HG02642 (cell line): ENCODE data around the gene CACHD1.

Experiments used
- ATAC-seq: cut with Tn5 transposase; IDR thresholded peaks from one replicate; pipeline ENCODE4 v1.9.1; 2021; ENCODE audit warnings: mild to moderate bottlenecking; ENCODE audit not compliant: unreplicated experiment, poor library complexity

Gene CACHD1

DNA sequence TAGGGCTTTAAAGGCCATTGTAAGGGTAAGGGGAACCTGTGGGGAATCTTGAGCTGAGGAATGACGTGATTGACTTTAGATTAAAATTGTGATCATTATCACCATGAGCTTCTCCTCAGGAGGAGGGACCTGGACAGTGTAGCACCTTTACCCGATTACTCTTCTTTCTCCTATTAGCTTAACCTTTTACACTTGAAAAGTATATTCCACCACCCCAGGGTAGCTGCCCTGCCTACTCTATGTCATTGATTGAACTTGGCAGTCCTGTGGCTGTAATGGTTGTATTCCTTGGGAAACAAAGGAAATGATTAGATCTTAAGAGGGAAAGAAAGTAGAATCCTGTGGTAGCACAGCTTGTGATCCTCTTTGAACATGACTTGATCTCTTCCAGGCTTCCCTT is 47.7 kb downstream of the CACHD1 start:
- ATAC-seq: no peak

DNA sequence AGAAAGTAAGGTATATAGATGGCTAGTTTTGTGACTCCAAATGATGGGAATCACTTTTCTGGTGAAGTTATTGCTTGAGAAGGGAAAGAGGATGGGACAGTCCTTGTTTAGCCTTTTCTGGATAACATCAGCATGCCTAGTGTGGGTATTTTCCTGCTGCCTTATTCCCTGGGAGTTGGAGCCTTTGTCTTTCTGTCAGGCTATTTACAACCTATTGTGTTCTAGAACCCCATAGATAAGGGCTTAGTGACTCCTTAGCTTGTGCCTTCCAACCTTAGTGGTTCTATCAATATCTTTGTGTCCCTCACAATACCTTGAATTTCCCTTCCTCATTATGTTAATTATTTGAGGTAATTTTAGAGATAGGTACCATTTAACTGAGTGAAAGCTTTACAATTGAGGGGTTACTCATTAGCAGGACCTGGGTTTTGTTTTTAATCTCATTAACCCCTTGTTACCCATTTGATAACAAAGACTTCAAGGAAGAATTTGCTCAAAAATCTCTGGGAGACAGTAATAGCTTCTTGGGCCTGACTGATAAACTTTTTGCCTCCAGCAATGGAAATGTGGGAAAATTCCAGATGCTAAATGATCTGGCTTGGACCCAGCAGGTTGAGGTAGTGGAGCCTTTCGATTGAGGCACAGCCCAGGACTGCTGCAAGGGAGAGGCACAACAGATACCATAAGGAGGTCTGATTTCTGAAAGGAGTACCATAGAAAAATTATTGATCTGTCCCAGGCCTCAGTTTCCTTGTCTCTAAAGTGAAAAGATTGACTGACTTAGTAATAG is 49.0 kb downstream of the CACHD1 start:
- ATAC-seq: no peak

DNA sequence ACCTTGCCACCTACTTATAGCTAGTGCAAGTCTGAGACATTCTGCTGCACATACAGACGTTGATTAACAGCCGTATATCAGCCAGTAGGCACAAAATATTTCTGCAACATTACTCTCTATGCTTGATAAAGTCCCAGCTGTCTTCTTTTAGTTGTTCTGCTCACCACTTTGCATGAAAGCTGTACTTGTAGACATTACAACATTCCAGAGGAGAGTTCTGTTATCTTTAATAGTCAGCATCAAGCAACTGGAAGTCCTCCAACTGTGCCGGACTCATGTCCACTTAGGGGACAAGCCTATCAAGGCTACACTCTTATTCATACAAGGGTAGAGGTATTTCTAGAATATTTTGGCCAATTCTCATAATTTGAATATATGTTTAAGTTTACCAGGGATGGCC is 50.0 kb downstream of the CACHD1 start:
- no peak for ATAC-seq

DNA sequence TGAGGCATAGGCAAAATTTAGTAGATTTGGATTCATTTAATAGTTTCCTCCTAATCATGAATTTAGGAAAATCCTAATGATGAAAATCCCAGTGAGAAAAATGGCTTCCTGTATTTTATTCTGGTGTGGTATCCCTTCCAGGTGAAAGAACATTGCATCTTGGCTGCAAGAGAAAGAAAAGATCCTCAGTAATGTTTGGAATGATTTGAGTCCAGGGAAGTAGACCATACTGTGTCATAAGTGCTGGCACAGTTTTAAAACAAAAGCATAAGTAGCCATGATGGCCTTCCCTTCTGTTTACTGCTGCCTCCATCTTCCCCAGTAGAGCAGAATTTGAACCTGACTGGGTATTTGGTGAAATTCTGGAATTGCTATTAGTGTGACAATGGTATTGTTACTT is 52.8 kb downstream of the CACHD1 start:
- no peak for ATAC-seq

DNA sequence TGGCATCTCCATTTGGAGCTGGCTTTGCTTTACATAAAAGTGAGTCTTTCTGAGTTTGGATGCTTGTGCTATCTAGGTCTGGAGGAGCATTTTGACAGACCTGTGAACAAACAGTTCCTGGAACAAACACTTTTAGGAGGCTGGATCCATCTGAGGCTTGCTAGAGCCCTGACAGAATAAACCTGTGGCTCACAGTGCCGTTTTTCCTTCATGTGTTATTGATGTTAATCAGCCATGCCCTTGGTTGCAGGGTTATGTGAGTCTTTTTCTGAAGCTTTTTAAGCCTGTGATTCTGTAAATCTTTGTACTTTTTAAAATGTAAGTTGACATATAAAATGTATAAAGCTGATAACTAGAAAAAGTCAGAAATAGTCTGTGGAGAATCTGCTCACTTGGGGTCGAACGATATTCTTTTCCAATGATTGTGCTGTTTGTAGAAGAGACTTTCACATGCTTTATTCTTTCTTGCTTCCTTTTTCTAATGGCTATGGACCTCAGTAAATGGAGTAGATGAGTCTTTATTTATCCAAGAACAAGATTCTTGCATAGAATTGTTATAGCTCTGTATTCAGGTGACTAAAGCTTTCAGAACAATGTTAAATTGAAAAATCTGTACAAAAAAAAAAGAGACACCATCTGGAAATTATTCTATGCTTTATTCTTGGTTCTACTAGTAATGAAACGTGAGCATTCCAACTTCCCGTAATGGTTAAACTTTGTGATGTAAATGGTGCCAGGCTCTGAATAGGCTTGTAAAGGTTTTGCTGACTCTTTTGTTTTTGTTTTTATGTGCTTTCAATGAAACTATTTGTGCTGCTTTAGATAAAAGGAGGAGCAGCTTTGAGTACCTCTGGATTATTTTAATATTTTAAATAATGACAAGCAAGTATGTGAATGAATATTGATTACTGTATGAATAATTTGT is 53.7 kb downstream of the CACHD1 start:
- no peak for ATAC-seq

DNA sequence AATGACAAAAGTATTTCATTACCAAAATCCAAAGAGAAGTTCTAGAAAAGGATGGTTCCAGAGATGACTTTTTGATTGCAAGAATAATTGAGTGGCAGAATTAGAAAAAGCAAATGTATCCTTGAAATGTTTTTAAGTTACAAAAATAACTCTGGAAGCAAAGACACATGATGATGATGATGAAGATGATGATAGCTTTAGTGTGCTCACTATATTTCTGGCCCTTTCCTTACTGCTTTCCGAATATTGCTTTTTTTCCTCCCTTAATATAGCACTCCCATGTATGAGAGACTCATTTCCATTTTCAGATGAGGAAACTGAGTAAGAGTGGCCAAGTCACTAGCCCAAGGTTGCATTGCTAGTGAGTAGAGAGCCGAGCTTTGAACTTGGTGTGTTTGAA is 54.7 kb downstream of the CACHD1 start:
- ATAC-seq: no peak

DNA sequence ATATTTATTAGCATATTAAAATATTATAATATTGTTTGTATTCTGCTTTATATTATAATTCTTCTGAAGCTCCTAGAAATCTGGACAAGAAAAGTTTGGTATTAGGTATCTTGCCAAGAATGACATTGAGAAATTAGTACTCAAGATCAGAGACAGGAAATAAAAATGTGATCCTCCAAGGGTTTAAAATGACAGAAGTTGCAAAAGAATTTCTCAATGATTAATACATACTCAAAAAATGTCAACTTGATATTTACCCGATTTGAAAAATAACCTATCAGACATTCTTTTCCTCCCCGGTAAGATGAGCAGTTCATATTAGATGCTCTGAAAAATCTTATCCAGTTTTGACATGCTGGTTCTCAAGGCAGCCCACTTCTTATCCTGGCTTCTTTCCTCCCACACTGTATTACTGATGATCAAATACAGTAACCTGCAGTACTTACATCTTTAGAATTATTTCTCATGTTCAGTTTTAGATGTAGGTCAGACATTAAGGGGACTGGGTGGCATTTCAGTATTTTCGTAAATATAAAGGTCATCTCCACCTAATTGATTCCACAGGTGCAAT is 55.3 kb downstream of the CACHD1 start:
- no peak for ATAC-seq

DNA sequence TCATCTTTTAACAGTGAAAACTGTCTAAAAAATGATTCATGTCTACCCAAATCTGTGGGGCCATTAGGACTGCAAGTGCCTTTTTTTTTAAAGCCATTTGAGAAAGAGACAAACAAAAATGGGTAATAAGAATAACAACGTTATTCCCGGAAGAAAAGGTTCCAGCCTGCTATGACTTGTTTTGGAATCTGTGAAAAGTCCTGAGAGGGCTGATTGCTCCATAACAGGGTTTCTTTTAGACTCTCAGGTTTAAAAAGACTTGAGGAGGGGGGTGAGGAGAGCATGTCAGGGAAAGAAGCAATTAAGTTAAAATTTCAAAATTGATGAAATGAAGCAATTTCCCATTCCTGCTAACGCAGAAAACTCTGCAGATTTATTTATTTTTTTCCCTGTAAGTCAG is 56.4 kb downstream of the CACHD1 start:
- no peak for ATAC-seq

DNA sequence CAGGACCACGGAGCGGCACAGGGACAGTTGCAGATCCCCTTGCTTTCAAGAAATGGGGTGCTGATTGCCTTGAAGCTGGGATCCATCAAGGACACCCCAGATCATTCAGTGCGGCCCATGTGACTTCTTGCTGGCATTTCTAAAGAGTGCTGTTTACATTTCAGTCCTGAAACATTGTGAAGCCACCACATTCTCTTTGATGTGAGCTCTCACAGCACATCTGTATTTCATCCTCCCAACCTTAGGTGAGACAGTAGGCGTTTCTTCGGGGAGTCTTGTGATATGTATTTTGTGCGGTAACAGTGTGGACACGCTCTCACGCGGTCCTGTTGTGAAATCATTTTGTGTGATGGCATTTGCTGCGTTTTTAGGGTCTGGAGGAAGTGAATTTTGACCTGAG is 57.2 kb downstream of the CACHD1 start:
- ATAC-seq: no peak

DNA sequence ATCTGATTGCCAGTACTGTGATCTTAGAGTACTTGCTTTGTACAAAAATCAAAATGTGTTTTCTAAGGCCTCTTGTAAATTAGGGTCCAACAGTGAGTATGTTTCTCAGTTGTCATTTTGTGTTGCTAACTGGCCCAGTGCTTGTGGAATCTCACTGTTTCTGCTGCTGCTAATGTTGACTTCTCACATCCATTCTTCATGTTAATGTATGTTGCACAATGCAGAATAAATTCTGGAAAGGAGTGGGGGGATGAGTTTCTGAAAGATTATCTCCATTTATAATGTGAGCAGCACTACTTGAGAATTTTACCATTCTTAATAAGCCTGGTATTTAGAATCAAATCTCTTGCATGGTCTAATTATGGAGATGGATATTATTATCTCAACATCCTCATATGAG is 57.9 kb downstream of the CACHD1 start:
- ATAC-seq: no peak

DNA sequence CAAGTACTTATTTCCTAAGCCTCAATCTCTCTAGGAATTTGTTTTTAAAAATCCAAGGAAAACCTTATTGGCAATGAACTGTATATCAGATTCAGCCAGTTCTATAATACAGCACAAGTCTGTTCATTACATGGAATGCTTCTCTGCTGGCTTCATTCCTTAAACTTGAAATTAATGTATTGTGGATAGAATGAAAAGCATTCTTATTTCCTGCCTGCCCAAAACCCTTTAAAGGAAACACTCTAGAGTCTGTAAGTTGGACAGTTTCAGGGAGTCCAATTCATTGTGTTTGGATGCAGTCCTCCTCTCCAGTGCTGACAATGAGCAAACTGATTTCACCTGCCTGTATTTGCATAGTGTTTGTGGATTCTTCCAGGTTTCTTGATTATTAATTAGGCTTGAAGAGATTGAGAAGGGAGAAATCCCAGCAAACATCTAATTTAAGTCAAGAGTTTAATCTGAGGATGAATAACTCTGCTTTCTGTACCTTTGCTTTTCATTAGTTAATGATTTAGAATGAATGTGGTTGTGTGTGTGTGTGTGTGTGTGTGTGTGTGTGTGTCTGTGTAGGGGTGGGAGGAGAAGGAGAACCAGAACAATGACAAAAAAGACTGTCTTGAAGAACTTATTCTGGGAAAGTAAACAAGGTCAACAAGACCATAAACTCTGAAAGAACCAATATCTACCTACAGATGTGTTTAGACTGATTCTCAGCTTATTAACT is 61.2 kb downstream of the CACHD1 start:
- ATAC-seq: no peak

DNA sequence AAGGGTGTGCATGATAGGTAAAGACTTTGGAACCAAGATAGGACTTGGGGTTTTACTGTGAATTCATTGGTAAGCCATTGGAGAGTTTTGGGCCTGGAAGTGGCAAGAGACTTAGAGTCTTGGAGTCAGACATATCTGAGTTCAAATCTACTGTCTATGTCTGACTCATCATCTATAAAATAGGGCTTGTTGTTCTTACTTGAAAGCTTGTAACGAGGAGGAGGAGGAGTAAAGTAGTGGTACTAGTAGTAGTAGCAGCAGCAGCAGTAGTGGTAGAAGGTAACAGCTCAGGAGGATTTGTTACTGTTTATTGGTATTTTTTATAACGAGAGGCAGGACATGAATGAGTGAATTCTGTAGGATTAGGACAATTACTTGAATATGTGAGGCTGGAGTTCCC is 62.7 kb downstream of the CACHD1 start:
- no peak for ATAC-seq

DNA sequence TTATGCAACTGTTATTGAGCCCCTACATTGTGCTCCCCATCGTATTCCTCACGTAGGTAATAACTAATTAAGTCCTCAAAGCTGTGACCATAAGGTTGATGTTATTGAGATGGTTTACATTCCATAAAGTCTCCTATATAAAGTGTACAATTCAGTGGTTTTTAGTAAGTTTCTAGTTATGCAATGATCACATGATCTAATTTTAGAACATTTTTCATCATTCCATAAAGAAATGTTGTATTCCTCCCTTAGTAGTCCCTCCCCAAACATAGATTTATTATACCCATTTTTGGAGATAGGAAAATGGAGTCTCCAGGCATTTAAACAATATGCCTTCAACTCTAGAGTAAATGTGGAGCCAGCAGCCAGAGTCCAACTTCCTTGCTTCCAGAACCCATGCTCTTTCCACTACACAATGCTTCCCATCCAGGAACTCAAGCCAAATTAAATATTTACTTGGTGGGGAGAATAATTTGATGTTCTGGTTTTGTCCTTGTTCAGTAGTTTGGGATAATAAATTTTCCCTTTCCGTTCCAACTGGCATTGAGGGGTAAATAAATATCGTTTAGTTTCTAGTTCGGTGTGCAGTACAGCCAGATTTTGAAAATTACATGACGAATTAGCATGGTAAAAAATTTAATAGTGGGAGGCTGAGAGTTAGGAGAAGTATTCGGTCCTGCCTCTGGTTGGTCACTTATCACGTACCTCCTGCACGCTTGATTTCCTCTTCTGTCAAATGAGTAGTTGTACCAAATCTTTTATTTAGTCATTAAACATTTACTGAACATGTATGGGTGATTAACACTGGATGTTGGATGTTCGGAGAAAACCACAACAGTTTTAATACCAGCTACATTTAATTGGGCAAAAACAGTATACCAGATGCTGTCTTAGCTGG is 66.3 kb downstream of the CACHD1 start:
- no peak for ATAC-seq

DNA sequence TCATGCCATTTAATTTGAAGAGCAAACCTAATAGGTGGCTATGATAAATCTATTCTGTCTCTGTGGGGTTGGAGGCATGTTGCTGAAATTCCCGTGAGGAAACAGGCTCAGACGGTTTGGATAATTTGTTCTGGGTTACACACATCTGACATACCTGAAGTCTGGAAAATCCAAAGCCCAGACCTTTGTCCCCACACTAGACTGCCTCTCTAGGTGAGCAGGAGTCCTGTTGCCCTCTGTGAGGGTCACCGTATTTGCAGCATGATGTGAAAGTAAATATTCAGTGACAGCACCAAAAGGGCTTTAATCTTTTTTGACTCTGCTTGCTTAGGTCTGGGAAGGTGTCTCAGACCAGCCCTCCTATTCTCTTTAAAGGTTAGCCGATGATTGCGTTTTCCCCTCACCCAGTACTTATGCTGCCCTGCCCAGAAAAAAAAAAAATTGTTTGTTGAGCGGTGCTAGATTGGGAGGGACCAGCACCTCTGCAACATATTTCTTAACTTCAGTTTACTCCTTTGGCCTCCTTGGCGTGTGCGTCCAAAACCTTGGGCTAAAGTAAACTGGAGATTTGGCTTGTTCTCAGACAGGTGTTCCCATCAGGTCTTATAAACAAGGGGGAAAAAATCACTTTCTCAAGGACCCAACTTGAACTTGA is 67.0 kb downstream of the CACHD1 start:
- no peak for ATAC-seq

DNA sequence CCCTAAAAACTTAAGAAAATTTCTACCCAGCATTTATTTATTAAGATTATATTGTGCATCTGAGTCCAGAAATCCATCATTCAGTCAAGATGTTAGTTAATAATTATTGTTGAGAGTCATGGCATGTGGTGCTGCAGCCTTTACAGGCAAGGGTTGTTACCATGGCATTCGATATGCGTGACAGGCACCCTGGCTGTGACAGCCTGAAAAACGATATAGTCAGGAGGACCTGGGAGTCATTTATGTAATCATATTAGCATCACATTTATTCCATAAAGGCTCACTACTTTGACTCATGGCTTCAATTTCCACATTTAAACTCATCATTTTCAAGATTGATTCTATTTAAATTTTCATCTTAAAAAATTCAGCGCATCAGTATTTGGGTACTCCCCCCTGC is 68.0 kb downstream of the CACHD1 start:
- no peak for ATAC-seq

DNA sequence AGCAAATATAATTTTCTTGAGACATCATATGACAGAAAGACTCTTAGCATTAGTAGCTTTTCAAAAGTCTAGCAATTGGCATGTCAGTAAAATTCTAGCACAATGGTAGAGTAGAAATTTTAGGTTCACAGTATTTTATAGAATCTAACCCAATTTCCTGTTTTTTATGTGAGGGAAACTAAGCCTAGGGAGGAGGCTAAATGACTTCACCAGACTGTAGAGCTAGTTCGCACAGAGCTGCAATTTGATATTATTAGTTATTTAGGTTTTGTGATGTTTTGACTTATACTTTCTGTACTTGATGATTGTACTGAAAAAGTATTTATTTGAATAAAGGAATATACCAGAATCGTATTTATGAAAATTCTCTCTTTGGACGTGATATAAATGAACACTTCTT is 68.5 kb downstream of the CACHD1 start:
- no peak for ATAC-seq

DNA sequence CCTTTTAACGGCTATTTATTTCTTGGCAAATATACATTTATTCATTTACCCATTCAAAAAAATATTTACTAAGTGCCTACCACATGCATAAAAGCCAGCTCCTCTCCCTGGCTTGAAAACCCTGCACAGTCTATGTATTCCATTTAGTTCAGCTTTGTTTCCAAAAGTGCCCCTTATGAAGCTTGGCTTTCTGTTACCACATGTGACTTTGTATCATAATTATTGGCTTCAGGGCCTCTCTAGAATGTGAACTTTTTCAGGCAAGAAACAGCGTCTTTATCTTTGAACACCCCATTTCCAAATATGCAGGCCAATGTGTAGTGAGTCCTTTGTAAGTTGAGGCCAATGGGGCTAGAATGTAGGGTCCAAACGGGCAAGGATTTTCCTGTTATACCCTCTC is 69.4 kb downstream of the CACHD1 start:
- no peak for ATAC-seq

DNA sequence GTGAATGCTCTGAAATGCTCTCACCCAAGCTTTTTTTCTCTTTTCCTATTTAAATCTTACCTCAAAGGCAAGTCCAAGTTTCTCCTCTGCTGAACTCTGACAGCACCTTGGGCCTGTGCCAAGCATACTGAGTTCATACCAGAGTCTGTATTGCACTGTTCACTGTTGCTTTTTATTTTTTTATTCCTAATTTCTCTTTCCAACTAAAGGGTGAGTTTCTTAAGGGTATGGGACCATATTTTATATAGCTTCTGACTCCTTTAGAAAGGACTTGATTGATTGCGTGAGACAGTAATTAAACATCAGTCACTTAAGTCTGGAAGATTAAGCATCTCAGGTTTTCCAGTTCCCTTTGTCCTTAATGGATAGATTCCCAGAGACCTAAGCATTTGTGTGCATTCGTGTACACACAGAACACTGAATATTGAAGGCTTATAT is 69.9 kb downstream of the CACHD1 start:
- no peak for ATAC-seq

DNA sequence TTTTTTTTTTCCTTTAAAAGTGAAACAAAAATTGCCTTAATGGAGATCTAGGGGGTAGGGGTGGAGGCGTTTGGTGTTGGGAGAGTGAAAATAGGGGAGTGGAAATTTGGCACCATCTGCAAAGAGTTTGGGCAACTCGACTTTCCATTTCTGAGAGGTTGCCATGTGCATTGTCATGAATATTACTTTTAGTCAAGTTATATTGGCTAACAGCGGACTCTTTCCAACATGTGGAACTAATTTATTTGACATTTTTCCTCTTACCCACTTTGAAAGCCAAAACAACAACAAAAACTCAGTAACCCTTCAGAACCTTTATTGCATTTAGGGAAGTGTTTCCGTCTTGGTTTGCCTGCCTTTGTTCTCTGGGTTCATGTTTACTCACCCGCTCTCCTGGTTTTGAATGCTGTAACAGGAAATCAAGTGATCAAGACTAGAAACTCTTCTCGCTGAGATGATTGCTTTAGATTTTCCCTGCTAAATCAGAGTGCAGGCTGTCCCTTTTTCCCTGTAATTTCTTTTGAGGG is 70.4 kb downstream of the CACHD1 start:
- no peak for ATAC-seq
